Cardiac septum (tissue), 1 donor: ENCODE measurements around the gene KIF15. TPM values are rescaled to one million over a fixed set of nuclear protein-coding genes. Genes with fewer than 3 reads are reported as not detected.

ENCODE experiments used
- DNase-seq: peaks from one replicate; pipeline ENCODE4 v3.0.0-alpha.2; 2020; ENCODE audit warnings: low spot score
- intact Hi-C: fragments of 100-400 bp; cut with DNase I; formaldehyde crosslinking; loops from one replicate; pipeline ENCODE4 v1.14.0; 2022
- long read RNA-seq: library from polyadenylated mRNA; unstranded; transcript quantifications from one replicate; pipeline ENCODE4 v2.0.0, GENCODE V29; 2021
- total RNA-seq: library from RNA; stranded (reverse); fragmentation: NEBNext Ultra II Directional; extraction: Animal tissue kit (Norgen Biotek cat#: 25700); gene quantifications from one replicate; pipeline ENCODE4 v1.2.1, GENCODE V29; 2021
- donor health status: DM: no; HTN: no; CAD: no.

Gene KIF15
- total RNA-seq, result 0.30 TPM
- long read RNA-seq, partial matches to known transcripts, result 0 of 1 reads
- long read RNA-seq, other reads (novel, unspliced or antisense), result 1 of 1 reads

- peak; percentile 98 for DNase-seq
- intact Hi-C loops, result loop anchor here (2.0 to 5.0 kb wide), 4 partner anchors 33 to 424 kb away; partner anchors contain the start of genes TCAIM, TMEM42, ZNF501 and ZNF502
These were observed at the start of gene KIF15, which contains the start of gene KIAA1143 for GRCh38 chr3:44761424-44762169. TSS of gene KIF15 (plus strand) at chr3:44761794. CDS start at chr3:44761866, 72 bp downstream. TSS of gene KIAA1143 (minus strand) at chr3:44761619. CDS start at chr3:44761602, 17 bp downstream.

GRCh38 chr3:44712455-44713075 lies 49.0 kb upstream of the KIF15 start, which contains the start of gene ZNF502:
TSS of gene ZNF502 (plus strand) at chr3:44712660. CDS start at chr3:44720262, 7,602 bp downstream.
- intact Hi-C loops, result loop anchor here (1.0 to 10.0 kb wide), 5 partner anchors 17 to 178 kb away; partner anchors contain the start of genes KIAA1143, KIF15, TMEM42 and ZNF197
- peak; percentile 94 for DNase-seq

- DNase-seq, result no peak
- intact Hi-C loops, result no loop called here
These were observed 40.1 kb upstream of the KIF15 start for GRCh38 chr3:44721231-44722102.

- intact Hi-C loops, result no loop called here
- no peak for DNase-seq
These were observed 39.5 kb upstream of the KIF15 start for GRCh38 chr3:44722103-44722401.

- DNase-seq, result peak; percentile 97
- intact Hi-C loops, result loop anchor here (1.0 to 2.0 kb wide), 2 partner anchors 17 to 31 kb away; partner anchors contain the start of genes KIAA1143, KIF15 and ZNF502
These were observed 32.1 kb upstream of the KIF15 start, which contains the start of gene ZNF501 for GRCh38 chr3:44729384-44729910. TSS of gene ZNF501 (plus strand) at chr3:44729635. CDS start at chr3:44734422, 4,787 bp downstream.

- DNase-seq, result no peak
- intact Hi-C loops, result no loop called here
These were observed 26.9 kb upstream of the KIF15 start for GRCh38 chr3:44734646-44735168.

GRCh38 chr3:44761101-44761423 lies 532 bp upstream of the KIF15 start:
- DNase-seq, result no peak
- intact Hi-C loops, result loop anchor here (2.0 to 5.0 kb wide), 4 partner anchors 32 to 424 kb away; partner anchors contain the start of genes TCAIM, TMEM42, ZNF501 and ZNF502

GRCh38 chr3:44762170-44762677 lies 630 bp downstream of the KIF15 start:
- DNase-seq, result no peak
- intact Hi-C loops, result loop anchor here (5.0 kb wide), 2 partner anchors 100 to 425 kb away; partner anchors contain the start of genes TCAIM and TMEM42

- DNase-seq, result no peak
- intact Hi-C loops, result loop anchor here (5.0 kb wide), 2 partner anchors 100 to 425 kb away; partner anchors contain the start of genes TCAIM and TMEM42
These were observed 1.1 kb downstream of the KIF15 start for GRCh38 chr3:44762690-44763089.

- intact Hi-C loops, result loop anchor here (5.0 kb wide), 2 partner anchors 98 to 427 kb away; partner anchors contain the start of genes TCAIM and TMEM42
- DNase-seq, result no peak
These were observed 2.7 kb downstream of the KIF15 start for GRCh38 chr3:44764248-44764647.

- intact Hi-C loops, result no loop called here
- no peak for DNase-seq
These were observed 10.0 kb downstream of the KIF15 start for GRCh38 chr3:44771424-44772098.

GRCh38 chr3:44772099-44772442 lies 10.5 kb downstream of the KIF15 start:
- intact Hi-C loops, result no loop called here

GRCh38 chr3:44782891-44783290 lies 21.3 kb downstream of the KIF15 start:
- intact Hi-C loops, result no loop called here
- DNase-seq, result no peak

More at GRCh38 chr3:44772099-44772442, 10.5 kb downstream of the KIF15 start:
- no peak for DNase-seq

GRCh38 chr3:44795197-44795596 lies 33.6 kb downstream of the KIF15 start:
- intact Hi-C loops, result no loop called here
- DNase-seq, result no peak

GRCh38 chr3:44802011-44802410 lies 40.4 kb downstream of the KIF15 start:
- intact Hi-C loops, result no loop called here
- DNase-seq, result no peak

GRCh38 chr3:44803298-44803697 lies 41.7 kb downstream of the KIF15 start:
- DNase-seq, result no peak
- intact Hi-C loops, result no loop called here

- intact Hi-C loops, result no loop called here
- no peak for DNase-seq
These were observed 44.4 kb downstream of the KIF15 start for GRCh38 chr3:44805960-44806359.

- DNase-seq, result no peak
- intact Hi-C loops, result no loop called here
These were observed 53.2 kb downstream of the KIF15 start for GRCh38 chr3:44814751-44815150.
